Parathyroid adenoma (tissue), 2 donors: ENCODE measurements around the gene EVX2.

Experiments
- H2AFZ ChIP-seq: fragments of 300-600 bp; sonication (generic); one replicate; pipeline ENCODE4 v1.7.0; 2017; ENCODE audit warnings: antibody characterized with exemption, mild to moderate bottlenecking
- H3K27ac ChIP-seq: fragments of 300-600 bp; sonication (generic); one replicate; pipeline ENCODE4 v1.7.0; 2017
- H3K27me3 ChIP-seq: fragments of 300-600 bp; sonication (generic); one replicate; pipeline ENCODE4 v1.7.0; 2017; ENCODE audit warnings: low read length; ENCODE audit not compliant: control insufficient read depth, insufficient read depth
- H3K36me3 ChIP-seq: fragments of 300-600 bp; sonication (generic); one replicate; pipeline ENCODE4 v1.7.0; 2017; ENCODE audit warnings: low read length; ENCODE audit not compliant: control insufficient read depth, insufficient read depth
- H3K4me1 ChIP-seq: fragments of 300-600 bp; sonication (generic); one replicate; pipeline ENCODE4 v1.7.0; 2017; ENCODE audit warnings: control low read depth
- H3K4me2 ChIP-seq: fragments of 300-600 bp; sonication (generic); one replicate; pipeline ENCODE4 v1.7.0; 2017; ENCODE audit warnings: low read length
- H3K4me3 ChIP-seq: fragments of 300-600 bp; sonication (generic); one replicate; pipeline ENCODE4 v1.7.0; 2017; ENCODE audit warnings: low read depth, low read length
- H3K79me2 ChIP-seq: fragments of 300-600 bp; sonication (generic); one replicate; pipeline ENCODE4 v1.7.0; 2017; ENCODE audit warnings: control low read depth
- H3K9ac ChIP-seq: fragments of 300-600 bp; sonication (generic); one replicate; pipeline ENCODE4 v1.7.0; 2017; ENCODE audit warnings: mild to moderate bottlenecking
- H3K9me3 ChIP-seq: fragments of 300-600 bp; sonication (generic); one replicate; pipeline ENCODE4 v1.7.0; 2017; ENCODE audit warnings: low read length; ENCODE audit not compliant: control insufficient read depth
- CTCF ChIP-seq: fragments of 300-600 bp; sonication (generic); IDR thresholded peaks from one replicate; pipeline ENCODE4 v1.7.0; 2017; ENCODE audit warnings: antibody characterized with exemption, mild to moderate bottlenecking
- donor health status: primary hyperparathyroidism.

EVX2 gene

GRCh38 chr2:176122052-176122682, 38.4 kb upstream of the EVX2 start:
- H3K4me2 ChIP-seq = no peak overlapping the region
- H2AFZ ChIP-seq = no peak overlapping the region
- no peaks in the 10 kb centered on the region for H3K36me3 ChIP-seq
- H3K4me3 ChIP-seq = peak overlapping the region; percentile 44
- H3K27ac ChIP-seq = no peak overlapping the region
- H3K4me1 ChIP-seq = no peaks in the 10 kb centered on the region
- no peaks in the 10 kb centered on the region for H3K9me3 ChIP-seq
- H3K27me3 ChIP-seq = peaks cover 27% of the 10 kb centered on the region
- H3K9ac ChIP-seq = no peak overlapping the region
- TF ChIP-seq CTCF = no peak
- H3K79me2 ChIP-seq = no peaks in the 10 kb centered on the region

- Histone ChIP-seq H3K4me1 (no peaks in the 10 kb centered on the region), H3K9me3 (no peaks in the 10 kb centered on the region), H3K9ac (no peak overlapping the region), H2AFZ (no peak overlapping the region), H3K27me3 (peaks cover 32% of the 10 kb centered on the region), H3K79me2 (no peaks in the 10 kb centered on the region), H3K27ac (no peak overlapping the region), H3K4me2 (no peak overlapping the region), H3K36me3 (no peaks in the 10 kb centered on the region), H3K4me3 (no peak overlapping the region)
- no peak for TF ChIP-seq CTCF
Observed at GRCh38 chr2:176121190-176122051, 37.7 kb upstream of the EVX2 start.

GRCh38 chr2:176120364-176121189, 36.8 kb upstream of the EVX2 start:
- no peak for TF ChIP-seq CTCF
- Histone ChIP-seq H3K27me3 (peaks cover 36% of the 10 kb centered on the region), H3K36me3 (no peaks in the 10 kb centered on the region), H3K79me2 (no peaks in the 10 kb centered on the region), H3K4me2 (no peak overlapping the region), H2AFZ (no peak overlapping the region), H3K4me3 (no peak overlapping the region), H3K27ac (no peak overlapping the region), H3K4me1 (no peaks in the 10 kb centered on the region), H3K9ac (no peak overlapping the region), H3K9me3 (no peaks in the 10 kb centered on the region)

- Histone ChIP-seq H3K4me1 (no peaks in the 10 kb centered on the region), H3K9ac (no peak overlapping the region), H3K4me3 (no peak overlapping the region)
Observed at GRCh38 chr2:176118601-176119339, 35.0 kb upstream of the EVX2 start.

More at GRCh38 chr2:176118601-176119339, 35.0 kb upstream of the EVX2 start:
- no peaks in the 10 kb centered on the region for H3K79me2 ChIP-seq
- no peaks in the 10 kb centered on the region for H3K9me3 ChIP-seq
- TF ChIP-seq CTCF = no peak
- no peaks in the 10 kb centered on the region for H3K36me3 ChIP-seq
- H2AFZ ChIP-seq = no peak overlapping the region
- peaks cover 35% of the 10 kb centered on the region for H3K27me3 ChIP-seq
- H3K4me2 ChIP-seq = no peak overlapping the region
- no peak overlapping the region for H3K27ac ChIP-seq
